GM12865 (cell line): Measurements from ENCODE around the gene TBL1Y.

ENCODE experiments used
- DNase-seq: peaks from one replicate; pipeline ENCODE4 v3.0.0; 2010; ENCODE audit warnings: low read depth
- H3K4me3 ChIP-seq: 2 replicates; pipeline ENCODE4 v1.5.1; 2011; ENCODE audit warnings: mild to moderate bottlenecking, low read depth, low read length, control low read depth
- TF ChIP-seq, protein P1 (sequence below): IDR thresholded peaks from 2 replicates; pipeline ENCODE4 v1.5.1; 2011; ENCODE audit warnings: low read length, control low read depth, low read depth, inconsistent platforms; ENCODE audit not compliant: insufficient read depth; ENCODE audit errors: missing control alignments

Gene TBL1Y

GRCh38 chrY:6935497-6935896 lies 25.0 kb downstream of the TBL1Y start:
- no peak for DNase-seq
- no peak overlapping the region for H3K4me3 ChIP-seq
- TF ChIP-seq, protein P1, sequence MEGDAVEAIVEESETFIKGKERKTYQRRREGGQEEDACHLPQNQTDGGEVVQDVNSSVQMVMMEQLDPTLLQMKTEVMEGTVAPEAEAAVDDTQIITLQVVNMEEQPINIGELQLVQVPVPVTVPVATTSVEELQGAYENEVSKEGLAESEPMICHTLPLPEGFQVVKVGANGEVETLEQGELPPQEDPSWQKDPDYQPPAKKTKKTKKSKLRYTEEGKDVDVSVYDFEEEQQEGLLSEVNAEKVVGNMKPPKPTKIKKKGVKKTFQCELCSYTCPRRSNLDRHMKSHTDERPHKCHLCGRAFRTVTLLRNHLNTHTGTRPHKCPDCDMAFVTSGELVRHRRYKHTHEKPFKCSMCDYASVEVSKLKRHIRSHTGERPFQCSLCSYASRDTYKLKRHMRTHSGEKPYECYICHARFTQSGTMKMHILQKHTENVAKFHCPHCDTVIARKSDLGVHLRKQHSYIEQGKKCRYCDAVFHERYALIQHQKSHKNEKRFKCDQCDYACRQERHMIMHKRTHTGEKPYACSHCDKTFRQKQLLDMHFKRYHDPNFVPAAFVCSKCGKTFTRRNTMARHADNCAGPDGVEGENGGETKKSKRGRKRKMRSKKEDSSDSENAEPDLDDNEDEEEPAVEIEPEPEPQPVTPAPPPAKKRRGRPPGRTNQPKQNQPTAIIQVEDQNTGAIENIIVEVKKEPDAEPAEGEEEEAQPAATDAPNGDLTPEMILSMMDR, result no peak

DNA sequence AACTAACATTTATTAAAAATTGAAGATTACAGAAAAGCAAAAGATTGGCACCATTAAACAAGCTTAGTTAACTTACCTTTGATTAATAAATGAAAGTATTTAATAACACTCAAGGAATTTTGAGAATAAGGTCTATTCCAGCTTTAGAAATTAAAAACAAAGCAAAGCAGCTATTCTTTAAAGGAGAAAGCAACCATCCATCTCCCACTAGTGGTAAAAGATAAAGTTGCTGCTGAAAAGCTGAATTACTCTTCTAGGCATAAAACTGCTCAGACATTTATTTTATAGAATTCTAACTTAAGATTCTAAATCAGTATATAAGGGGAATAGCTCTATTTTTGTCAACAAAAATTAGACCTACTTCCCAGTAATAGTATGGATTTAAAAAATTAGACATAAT lies 37.2 kb downstream of the TBL1Y start:
- TF ChIP-seq, protein P1, result no peak
- DNase-seq, result no peak

GRCh38 chrY:6948378-6948777 lies 37.9 kb downstream of the TBL1Y start:
- TF ChIP-seq, protein P1, result no peak
- H3K4me3 ChIP-seq, result no peak overlapping the region
- DNase-seq, result no peak

More for the DNA sequence above, 37.2 kb downstream of the TBL1Y start:
- H3K4me3 ChIP-seq, result no peak overlapping the region

- no peak overlapping the region for H3K4me3 ChIP-seq
- no peak for DNase-seq
- TF ChIP-seq, protein P1, result no peak
Observed at GRCh38 chrY:6949947-6950346, 39.5 kb downstream of the TBL1Y start.

- TF ChIP-seq, protein P1, result no peak
- no peak for DNase-seq
- H3K4me3 ChIP-seq, result no peak overlapping the region
Observed at GRCh38 chrY:6964732-6965131, 54.2 kb downstream of the TBL1Y start.

- no peak for DNase-seq
- H3K4me3 ChIP-seq, result no peak overlapping the region
- TF ChIP-seq, protein P1, result no peak
Observed at GRCh38 chrY:6966521-6966920, 56.0 kb downstream of the TBL1Y start.

DNA sequence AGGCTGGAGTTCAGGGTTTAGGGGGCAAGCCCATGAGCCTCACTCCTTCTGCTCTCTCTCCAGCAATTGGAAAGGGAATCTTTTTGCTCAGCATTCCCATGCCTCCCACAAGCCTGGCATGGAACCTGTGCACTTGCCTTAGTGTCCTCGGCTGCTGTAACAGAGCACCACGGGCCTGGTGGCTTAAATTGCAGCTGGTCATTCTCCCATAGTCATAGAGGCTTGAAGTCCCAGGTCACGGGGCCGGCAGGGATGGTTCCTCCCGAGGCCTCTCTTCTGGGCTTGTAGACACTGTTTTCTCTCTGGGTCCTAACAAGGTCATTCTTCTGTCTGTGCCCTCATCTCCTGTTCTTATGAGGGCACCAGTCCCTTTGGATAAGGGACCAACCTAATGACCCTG lies 57.2 kb downstream of the TBL1Y start:
- no peak for DNase-seq
- H3K4me3 ChIP-seq, result no peak overlapping the region
- TF ChIP-seq, protein P1, result no peak
